ENCODE measurements around the gene SETD3. TPM values are rescaled to one million over a fixed set of nuclear protein-coding genes. Genes with fewer than 3 reads are reported as not detected.

Gene SETD3
- polyA plus RNA-seq, 3 donors, result 19.8 to 45.5 (median 37.8) TPM

Other genes starting within 250 kb of the SETD3 start
- gene BCL11B, start 208.7 kb downstream of the SETD3 start, polyA plus RNA-seq, result under 1 TPM; 0.11 to 0.28 (median 0.13) TPM
- gene CCNK, start 550 bp upstream of the SETD3 start, polyA plus RNA-seq, result 10 to 100 TPM in 2 of 3 donors, 1 to 10 TPM in 1; 8.0 to 19.5 (median 11.8) TPM
- 10 to 100 TPM in 1 of 3 donors, 1 to 10 TPM in 2; 3.8 to 14.8 (median 3.9) TPM for gene CCDC85C, start 123.3 kb upstream of the SETD3 start, polyA plus RNA-seq
- gene HHIPL1, start 164.3 kb upstream of the SETD3 start, polyA plus RNA-seq, result 1 to 10 TPM in 1 of 3 donors, under 1 TPM in 2; 0.16 to 1.1 (median 0.90) TPM
- 1 to 10 TPM in 1 of 3 donors, under 1 TPM in 2; 0.84 to 1.6 (median 0.91) TPM for gene CYP46A1, start 203.4 kb upstream of the SETD3 start, polyA plus RNA-seq

Data from adipose tissue (tissue), 3 donors.